ENCODE measurements around the gene KIR2DL1. TPM values are rescaled to one million over a fixed set of nuclear protein-coding genes. Genes with fewer than 3 reads are reported as not detected.

KIR2DL1 gene
- total and polyA plus RNA-seq, 10 of the 15 experiments (the other 5 are each of a cell fraction or from before 2014, with no cell fraction given): 0.35 TPM; not detected in 9

GRCh38 chr19:54729416-54730188 is 40.0 kb upstream of the KIR2DL1 start:
- WGBS (ENCODE audit: insufficient coverage, insufficient replicate concordance, low lambda C conversion rate, missing lambda C conversion rate): 30% methylated on average over 15 of the region's 15 CpGs
- no peak overlapping the region for H3K4me2 ChIP-seq (ENCODE audit: control insufficient read depth, insufficient read depth)
- ChIA-PET CTCF (no interaction called here), RAD21 (ENCODE audit: unreplicated experiment) (no interaction called here), POLR2A (no interaction called here), SMC1A (ENCODE audit: uncharacterized antibody, unreplicated experiment) (no interaction called here)
- no peaks in the 10 kb centered on the region; a peak in 1 of 4 replicates for H3K27me3 ChIP-seq (replicated peaks in 1 of 2; ENCODE audit: control insufficient read depth in 2 of 2, insufficient read depth in 2 of 2, low read length in 1 of 2)
- ATAC-seq (no peak), DNase-seq (ENCODE audit: low read depth, low spot score) (no peak), FAIRE-seq (no peak)
- H3K27ac ChIP-seq (ENCODE audit: control insufficient read depth, insufficient read depth): no peak overlapping the region
- no peaks in the 10 kb centered on the region for H3K4me1 ChIP-seq (ENCODE audit: control insufficient read depth, insufficient read depth, low read length)
- in situ Hi-C loops (cut with MboI): no loop called here
- no peaks in the 10 kb centered on the region for H3K36me3 ChIP-seq (ENCODE audit: control insufficient read depth in 2 of 2, insufficient read depth in 2 of 2, low read length in 1 of 2)
- H3K9ac ChIP-seq (ENCODE audit: control insufficient read depth, insufficient read depth, low read length): no peak overlapping the region
- intact Hi-C loops (cut with micrococcal nuclease; ENCODE audit: unreplicated experiment): no loop called here
- H3K9me3 ChIP-seq (replicated peaks; ENCODE audit: control insufficient read depth, insufficient read depth, low read length): no peaks in the 10 kb centered on the region
- no peaks in the 10 kb centered on the region for H3K79me2 ChIP-seq (ENCODE audit: control insufficient read depth, insufficient read depth, low read length)
- H2AFZ ChIP-seq (ENCODE audit: control insufficient read depth, low read depth, low read length): no peak overlapping the region
- no TSS peak for BruUV-seq (replicated peaks)
- no peaks in the 10 kb centered on the region for H4K20me1 ChIP-seq (ENCODE audit: control insufficient read depth, insufficient read depth)
- no peak overlapping the region for H3K4me3 ChIP-seq
- no peak for TF ChIP-seq PAX5 (IDR thresholded peaks at IDR 0.05; ENCODE audit: borderline replicate concordance, low read depth, low read length)
- TF ChIP-seq REST (IDR thresholded peaks at IDR 0.05; ENCODE audit: low read depth, low read length): no peak
- TF ChIP-seq BACH1 (IDR thresholded peaks at IDR 0.05; ENCODE audit: borderline replicate concordance): no peak
- no peak for TF ChIP-seq RCOR1 (conservative IDR thresholded peaks at IDR 0.05; ENCODE audit: low read depth, low read length)
- no peak for TF ChIP-seq CEBPB (IDR thresholded peaks at IDR 0.05; ENCODE audit: borderline replicate concordance in 1 of 2, low read depth in 2 of 2, low read length in 2 of 2)
- TF ChIP-seq RBBP5 (conservative IDR thresholded peaks at IDR 0.05): no peak
- TF ChIP-seq ATF2 (IDR thresholded peaks at IDR 0.05; ENCODE audit: low read length): no peak
- no peak for TF ChIP-seq MYC (IDR thresholded peaks at IDR 0.05; ENCODE audit: insufficient read depth, insufficient read length, insufficient replicate concordance, low read length, severe bottlenecking)
- no peak for TF ChIP-seq E2F8 (IDR thresholded peaks at IDR 0.05; ENCODE audit: low read depth, partially characterized antibody)
- TF ChIP-seq MEF2B (IDR thresholded peaks at IDR 0.05; ENCODE audit: partially characterized antibody, poor library complexity, severe bottlenecking): no peak
- no peak for TF ChIP-seq JUND (IDR thresholded peaks at IDR 0.05; ENCODE audit: low read depth, low read length)
- no peak for TF ChIP-seq NFXL1 (IDR thresholded peaks at IDR 0.05; ENCODE audit: borderline replicate concordance)
- TF ChIP-seq KDM1A (IDR thresholded peaks at IDR 0.05; ENCODE audit: borderline replicate concordance): no peak
- TF ChIP-seq NFYA (IDR thresholded peaks at IDR 0.05; ENCODE audit: borderline replicate concordance, low read depth, low read length): no peak
- no peak for TF ChIP-seq POLR2AphosphoS5 (IDR thresholded peaks at IDR 0.05; ENCODE audit: low read length)
